Muscle layer of duodenum (tissue), 2 donors: ENCODE measurements around the gene PI4KB.

ENCODE experiments used
- H3K27ac ChIP-seq: one replicate; pipeline ENCODE4 v1.7.0; 2013; ENCODE audit warnings: mild to moderate bottlenecking, low read length
- H3K27me3 ChIP-seq: one replicate; pipeline ENCODE4 v1.7.0; 2013; ENCODE audit warnings: low read depth, mild to moderate bottlenecking, control low read depth, low read length
- H3K36me3 ChIP-seq, 2 donors: one replicate each; pipeline ENCODE4 v1.7.0; 2013; ENCODE audit warnings: low read length in 2 of 2, control low read depth in 1 of 2, mild to moderate bottlenecking in 1 of 2; ENCODE audit not compliant: insufficient read depth in 2 of 2, control insufficient read depth in 1 of 2
- H3K4me1 ChIP-seq, 2 donors: one replicate each; pipeline ENCODE4 v1.7.0; 2013; ENCODE audit warnings: low read length in 2 of 2, mild to moderate bottlenecking in 2 of 2, control low read depth in 1 of 2, moderate library complexity in 1 of 2; ENCODE audit not compliant: insufficient read depth in 2 of 2, control insufficient read depth in 1 of 2
- H3K4me3 ChIP-seq, 2 donors: one replicate each; pipeline ENCODE4 v1.7.0; 2013; ENCODE audit warnings: low read length in 2 of 2, low read depth in 1 of 2, mild to moderate bottlenecking in 1 of 2
- H3K9me3 ChIP-seq, 2 donors: one replicate each; pipeline ENCODE4 v1.7.0; 2013; ENCODE audit warnings: low read length in 2 of 2, control low read depth in 1 of 2, mild to moderate bottlenecking in 1 of 2; ENCODE audit not compliant: control insufficient read depth in 1 of 2
- donor health status: healthy.

PI4KB gene

GRCh38 chr1:151343587-151343986 is 16.4 kb upstream of the PI4KB start:
- Histone ChIP-seq H3K9me3 (no peaks in the 10 kb centered on the region), H3K27ac (no peak overlapping the region), H3K4me1 (peaks cover 10 to 14% of the 10 kb centered on the region in 2 donors), H3K36me3 (peaks cover 23 to 33% of the 10 kb centered on the region in 2 donors), H3K27me3 (no peaks in the 10 kb centered on the region), H3K4me3 (no peak overlapping the region)

GRCh38 chr1:151342569-151342968 is 15.4 kb upstream of the PI4KB start:
- H3K9me3 ChIP-seq, result no peaks in the 10 kb centered on the region
- H3K4me1 ChIP-seq, result peaks cover 10 to 14% of the 10 kb centered on the region in 2 donors
- H3K4me3 ChIP-seq, result no peak overlapping the region
- no peaks in the 10 kb centered on the region for H3K27me3 ChIP-seq
- H3K36me3 ChIP-seq, result peaks cover 23 to 33% of the 10 kb centered on the region in 2 donors
- H3K27ac ChIP-seq, result no peak overlapping the region

DNA sequence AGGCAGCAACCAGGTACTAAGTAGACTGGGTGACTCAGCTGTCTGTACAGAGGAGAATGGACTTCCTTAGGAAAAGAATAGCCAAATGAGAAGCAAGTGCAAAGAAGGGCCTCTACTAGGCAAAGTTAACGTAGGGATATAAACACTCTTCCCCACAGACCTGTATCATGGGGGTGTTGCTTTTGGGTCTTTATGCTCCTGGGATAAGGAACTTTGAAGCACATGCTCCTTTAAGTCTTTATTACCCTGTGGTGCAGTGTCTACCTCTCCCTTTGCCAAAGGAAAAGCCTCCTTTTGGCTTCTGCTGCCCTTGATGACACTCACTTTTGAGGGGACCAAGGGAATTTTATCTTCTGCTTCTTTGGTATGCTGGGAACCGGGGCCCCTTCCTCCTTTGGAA is 14.8 kb upstream of the PI4KB start:
- Histone ChIP-seq H3K36me3 (peaks cover 23 to 33% of the 10 kb centered on the region in 2 donors), H3K27me3 (no peaks in the 10 kb centered on the region), H3K27ac (no peak overlapping the region), H3K4me1 (peaks cover 10 to 14% of the 10 kb centered on the region in 2 donors), H3K9me3 (no peaks in the 10 kb centered on the region), H3K4me3 (no peak overlapping the region)

- H3K36me3 ChIP-seq, result peaks cover 23 to 33% of the 10 kb centered on the region in 2 donors
- no peaks in the 10 kb centered on the region for H3K27me3 ChIP-seq
- H3K4me1 ChIP-seq, result peaks cover 6 to 12% of the 10 kb centered on the region in 2 donors
- H3K4me3 ChIP-seq, result no peak overlapping the region
- H3K27ac ChIP-seq, result peak overlapping the region; percentile 24
- no peaks in the 10 kb centered on the region for H3K9me3 ChIP-seq
Observed at GRCh38 chr1:151340870-151341754, 13.9 kb upstream of the PI4KB start.

- Histone ChIP-seq H3K4me1 (peaks cover 0 to 6% of the 10 kb centered on the region in 2 donors), H3K27ac (no peak overlapping the region), H3K27me3 (no peaks in the 10 kb centered on the region), H3K9me3 (no peaks in the 10 kb centered on the region), H3K36me3 (no peaks in the 10 kb centered on the region), H3K4me3 (no peak overlapping the region)
Observed at GRCh38 chr1:151336556-151336955, 9.3 kb upstream of the PI4KB start.

DNA sequence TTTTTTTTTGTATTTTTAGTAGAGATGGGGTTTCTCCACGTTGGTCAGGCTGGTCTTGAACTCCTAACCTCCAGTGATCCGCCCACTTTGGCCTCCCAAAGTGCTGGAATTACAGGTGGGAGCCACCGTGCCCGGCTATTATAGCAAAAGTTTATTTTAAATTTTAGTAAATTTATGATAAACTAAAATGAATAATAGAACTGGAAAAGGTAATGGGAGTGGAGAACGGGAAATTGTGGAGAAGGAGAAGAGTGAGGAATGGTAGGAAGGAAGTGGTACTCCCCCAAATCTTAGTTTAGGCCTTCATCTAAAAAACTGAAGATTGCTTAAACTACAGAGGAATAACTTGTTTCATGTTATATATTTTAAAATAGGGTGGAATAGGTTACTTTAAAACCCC is 7.6 kb upstream of the PI4KB start:
- Histone ChIP-seq H3K4me3 (no peak overlapping the region), H3K27me3 (no peaks in the 10 kb centered on the region), H3K36me3 (no peaks in the 10 kb centered on the region), H3K9me3 (no peaks in the 10 kb centered on the region), H3K27ac (no peak overlapping the region), H3K4me1 (no peaks in the 10 kb centered on the region)

GRCh38 chr1:151327903-151328674 is 873 bp upstream of the PI4KB start:
- Histone ChIP-seq H3K27ac (peak overlapping the region; percentile 76), H3K9me3 (no peaks in the 10 kb centered on the region), H3K27me3 (no peaks in the 10 kb centered on the region), H3K4me1 (peaks cover 15 to 34% of the 10 kb centered on the region in 2 donors), H3K4me3 (peak overlapping the region; percentile 79 to 87), H3K36me3 (peaks cover 8 to 25% of the 10 kb centered on the region in 2 donors)

- Histone ChIP-seq H3K4me3 (peak overlapping the region; percentile 79 to 87), H3K27ac (peak overlapping the region; percentile 76), H3K27me3 (no peaks in the 10 kb centered on the region), H3K9me3 (no peaks in the 10 kb centered on the region), H3K4me1 (peaks cover 15 to 34% of the 10 kb centered on the region in 2 donors), H3K36me3 (peaks cover 15 to 30% of the 10 kb centered on the region in 2 donors)
Observed at GRCh38 chr1:151326619-151327222, 495 bp downstream of the PI4KB start.

- no peaks in the 10 kb centered on the region for H3K9me3 ChIP-seq
- no peaks in the 10 kb centered on the region for H3K27me3 ChIP-seq
- H3K4me3 ChIP-seq, result peak overlapping the region; percentile 79 to 87
- H3K4me1 ChIP-seq, result peaks cover 15 to 36% of the 10 kb centered on the region in 2 donors
- H3K27ac ChIP-seq, result peak overlapping the region; percentile 76
- H3K36me3 ChIP-seq, result peaks cover 17 to 32% of the 10 kb centered on the region in 2 donors
Observed at GRCh38 chr1:151325646-151326429, 1.4 kb downstream of the PI4KB start.

GRCh38 chr1:151325231-151325630 is 2.0 kb downstream of the PI4KB start:
- Histone ChIP-seq H3K4me3 (peak overlapping the region; percentile 79 to 87), H3K27me3 (no peaks in the 10 kb centered on the region), H3K4me1 (peaks cover 15 to 41% of the 10 kb centered on the region in 2 donors), H3K9me3 (no peaks in the 10 kb centered on the region), H3K27ac (peak overlapping the region; percentile 76), H3K36me3 (peaks cover 21 to 38% of the 10 kb centered on the region in 2 donors)
